ENCODE measurements around the gene GRIK4.
A peak's percentile ranks its signal among the peaks of the same experiment; 100 is the strongest.

GRIK4 gene

DNA sequence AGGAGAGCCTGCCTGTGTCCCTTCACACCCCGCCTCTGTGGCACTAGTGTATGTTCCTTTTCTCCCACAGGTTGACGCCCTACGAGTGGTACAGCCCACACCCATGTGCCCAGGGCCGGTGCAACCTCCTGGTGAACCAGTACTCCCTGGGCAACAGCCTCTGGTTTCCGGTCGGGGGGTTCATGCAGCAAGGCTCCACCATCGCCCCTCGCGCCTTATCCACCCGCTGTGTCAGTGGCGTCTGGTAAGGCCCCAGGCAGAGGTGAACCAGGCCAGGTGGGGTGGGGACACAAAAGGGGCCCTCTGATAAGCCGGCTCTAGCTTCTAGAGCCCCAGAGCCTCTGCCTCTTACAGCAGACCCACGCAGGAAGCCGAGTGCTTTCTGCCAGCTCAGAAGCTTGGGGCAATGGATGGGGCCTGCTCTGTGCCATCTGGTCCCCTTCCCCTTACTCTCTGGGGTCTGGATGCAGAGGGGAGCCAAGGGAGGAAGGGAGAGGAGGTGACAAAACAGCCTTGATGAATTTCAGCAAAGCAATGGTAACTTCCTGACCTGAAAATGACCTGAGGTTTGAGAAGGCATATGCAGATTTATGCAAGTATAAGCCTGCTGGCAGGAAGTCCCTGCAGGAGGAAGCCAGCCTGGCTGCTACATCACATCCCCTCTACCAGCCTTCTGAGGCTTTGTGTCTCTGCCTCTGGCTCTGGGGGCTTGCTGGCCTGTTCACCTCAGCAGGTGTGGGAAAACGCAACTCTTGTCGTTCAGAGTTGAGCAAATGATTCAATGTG is 445.4 kb downstream of the GRIK4 start:
- DNase-seq (ENCODE audit: low spot score), result no peak

DNA sequence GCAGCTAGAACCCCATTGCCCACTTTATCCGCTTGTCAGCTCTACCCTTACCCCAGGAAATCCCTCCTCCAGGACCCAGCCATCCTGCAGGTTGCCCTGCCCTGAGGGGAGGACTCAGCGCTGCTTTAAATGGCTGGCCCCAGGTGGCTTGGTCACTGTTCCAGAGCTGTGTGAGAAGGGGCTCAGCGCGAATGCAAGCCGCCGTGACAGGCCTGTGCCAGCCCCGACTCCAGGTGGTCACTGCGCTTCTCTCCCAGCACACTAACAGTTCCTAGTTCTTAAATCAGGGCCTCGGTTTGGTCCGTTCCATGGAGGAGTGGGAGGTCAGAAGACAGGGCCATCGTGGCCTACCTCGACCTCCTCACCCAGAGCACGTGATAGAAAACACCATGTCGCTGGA is 446.6 kb downstream of the GRIK4 start:
- DNase-seq (ENCODE audit: low spot score), result no peak

DNA sequence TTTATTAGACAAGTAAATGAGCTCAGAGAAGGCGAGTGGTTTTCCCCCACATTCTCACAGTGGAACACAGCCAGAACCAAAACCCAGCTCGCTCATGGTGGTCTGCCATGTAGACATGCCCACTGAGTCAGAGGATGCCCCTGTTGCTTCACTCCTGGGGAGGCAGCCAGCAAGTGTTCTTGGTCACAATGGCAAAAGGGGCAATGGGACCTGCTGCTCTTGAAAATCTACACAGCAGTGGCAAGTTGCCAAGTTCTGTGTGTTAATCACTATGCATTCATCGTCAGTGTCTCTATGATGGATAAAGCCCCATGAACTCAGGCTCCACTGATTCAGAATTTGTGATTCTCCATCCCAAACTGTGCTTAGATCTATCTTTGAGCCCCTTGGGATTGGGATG is 447.6 kb downstream of the GRIK4 start:
- DNase-seq (ENCODE audit: low spot score), result peak; percentile 7

DNA sequence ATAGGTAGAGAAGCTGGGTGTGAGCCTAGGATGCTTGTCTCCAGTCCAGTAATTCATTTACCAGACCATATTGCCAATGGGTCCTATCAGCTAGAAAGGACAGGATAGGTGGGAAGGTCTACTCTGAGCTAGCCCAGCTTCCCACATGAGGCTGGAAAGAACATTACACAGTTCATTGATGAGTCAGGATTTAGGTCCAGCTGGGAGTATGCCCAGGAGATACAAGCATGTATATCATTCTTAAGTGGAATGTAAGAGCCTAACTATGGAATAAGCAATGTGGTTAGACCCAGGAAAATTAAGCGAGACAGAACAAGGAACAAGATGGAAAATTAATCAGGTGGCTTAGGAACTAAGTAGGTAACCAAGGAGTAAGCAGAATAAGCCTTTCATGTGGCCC is 453.3 kb downstream of the GRIK4 start:
- no peak for DNase-seq (ENCODE audit: low spot score)

DNA sequence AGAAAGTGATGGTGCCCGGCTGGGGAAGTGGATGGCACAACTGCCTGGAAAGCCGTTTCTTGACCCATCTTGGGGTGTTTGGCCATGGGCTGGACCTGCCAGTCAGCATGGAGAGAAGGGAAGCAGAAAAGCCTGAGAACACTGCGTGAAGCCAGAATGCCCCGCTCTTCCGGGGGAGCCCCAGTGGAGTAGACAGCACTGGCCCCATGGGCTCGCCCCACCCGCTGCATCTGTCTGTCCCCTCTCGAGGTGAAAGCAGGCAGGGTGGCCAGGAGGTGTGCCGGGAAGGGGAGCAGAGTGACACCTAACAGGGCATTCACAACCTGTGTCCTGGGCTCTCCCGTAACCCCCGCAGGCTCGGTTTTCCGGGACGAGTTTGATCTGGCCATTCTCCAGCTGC is 455.3 kb downstream of the GRIK4 start:
- DNase-seq (ENCODE audit: low spot score), result no peak

DNA sequence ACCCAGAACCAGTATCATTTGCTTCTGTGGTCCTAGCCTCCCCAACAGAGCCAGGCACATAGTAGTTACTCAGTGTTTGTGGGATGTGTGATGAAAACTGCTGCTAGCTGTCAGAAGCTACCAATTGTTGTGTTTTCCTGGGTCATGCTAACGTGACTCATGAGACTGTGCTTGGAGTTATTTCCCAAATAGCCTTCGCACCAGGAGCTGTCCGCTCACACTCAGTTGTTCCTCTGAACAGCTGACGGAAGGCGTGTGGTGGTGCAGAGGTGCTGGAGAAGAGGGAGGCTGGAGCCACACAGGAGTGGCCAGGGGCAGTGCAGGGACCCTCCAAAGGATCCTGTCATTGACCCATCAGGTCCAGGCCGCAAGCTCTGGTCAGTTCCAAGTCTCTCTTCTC is 458.4 kb downstream of the GRIK4 start:
- no peak for DNase-seq (ENCODE audit: low spot score)

DNA sequence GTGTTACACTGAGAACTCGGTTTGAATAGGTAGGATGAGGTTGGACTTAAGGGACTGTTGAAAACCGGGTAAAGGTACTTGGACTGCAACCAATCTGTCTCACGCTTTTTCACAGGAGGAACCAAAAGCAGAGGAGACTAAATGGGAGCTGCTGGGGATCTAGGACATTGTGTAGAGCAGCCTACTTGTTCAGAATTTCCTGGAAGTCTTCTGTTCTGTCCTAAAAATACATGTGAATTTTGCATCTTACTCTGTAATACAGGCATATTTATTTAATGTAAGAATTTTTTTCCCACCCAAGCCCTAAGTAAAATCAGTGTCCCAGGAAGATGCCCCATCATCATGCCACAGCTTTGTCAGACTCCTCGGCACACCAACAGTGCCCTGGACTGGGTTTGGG is 460.3 kb downstream of the GRIK4 start:
- DNase-seq (ENCODE audit: low spot score), result no peak

DNA sequence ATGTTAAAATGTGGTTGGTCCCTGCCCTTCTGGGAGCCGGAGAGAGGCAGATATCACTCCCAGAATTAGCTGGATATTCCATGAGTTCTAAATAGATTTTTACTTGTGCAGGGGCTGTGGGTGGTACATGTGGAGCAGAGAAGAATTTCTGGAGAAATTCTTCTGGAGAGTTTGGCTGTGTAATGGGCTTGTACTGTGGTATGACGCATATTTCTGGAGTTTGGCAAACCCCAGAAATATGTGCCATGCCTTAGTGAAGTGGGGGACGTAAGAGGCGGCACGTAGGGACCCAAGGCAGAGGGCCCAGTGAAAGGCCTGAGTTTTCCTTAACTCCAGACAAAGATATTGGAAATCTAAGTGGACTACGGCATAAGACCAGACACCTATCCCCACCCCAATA is 461.1 kb downstream of the GRIK4 start:
- no peak for DNase-seq (ENCODE audit: low spot score)

DNA sequence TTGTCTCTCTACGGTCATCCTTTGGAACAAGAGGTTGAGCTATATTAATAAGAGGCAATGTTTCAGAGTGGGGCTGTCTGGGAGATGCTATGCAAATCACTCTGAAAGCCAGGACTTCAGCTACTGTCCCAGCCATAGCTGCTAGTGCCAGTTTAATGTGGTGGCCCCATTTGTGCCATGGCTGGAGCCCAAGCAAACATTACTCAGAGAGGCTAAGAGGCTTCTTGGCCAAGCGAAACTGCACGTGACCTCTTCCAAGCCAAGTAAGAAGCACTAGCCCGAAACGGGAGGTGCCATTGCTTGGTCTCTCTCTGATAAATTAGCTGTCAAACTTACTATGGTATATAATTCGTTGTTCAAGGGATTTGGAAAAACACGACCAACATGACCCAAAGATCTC is 462.0 kb downstream of the GRIK4 start:
- no peak for DNase-seq (ENCODE audit: low spot score)

DNA sequence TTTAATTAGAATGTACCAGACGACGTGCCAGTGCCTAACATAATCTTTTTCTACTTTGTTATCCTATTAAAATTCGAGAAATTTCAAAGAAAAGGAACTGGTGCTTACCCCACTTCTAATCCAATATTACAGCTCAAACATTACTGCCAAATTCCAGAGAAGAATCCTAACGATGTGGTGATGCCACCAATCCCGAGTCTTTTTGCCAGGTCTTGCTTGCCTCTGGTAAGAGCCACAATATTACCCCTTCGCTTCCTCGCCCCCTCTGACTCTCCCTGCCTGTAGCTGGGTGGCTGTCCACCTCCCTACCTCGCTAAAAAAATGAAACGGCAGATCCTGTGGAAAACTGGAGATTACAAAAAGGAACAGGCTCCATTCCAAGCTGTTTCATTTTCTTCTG is 462.9 kb downstream of the GRIK4 start:
- no peak for DNase-seq (ENCODE audit: low spot score)

DNA sequence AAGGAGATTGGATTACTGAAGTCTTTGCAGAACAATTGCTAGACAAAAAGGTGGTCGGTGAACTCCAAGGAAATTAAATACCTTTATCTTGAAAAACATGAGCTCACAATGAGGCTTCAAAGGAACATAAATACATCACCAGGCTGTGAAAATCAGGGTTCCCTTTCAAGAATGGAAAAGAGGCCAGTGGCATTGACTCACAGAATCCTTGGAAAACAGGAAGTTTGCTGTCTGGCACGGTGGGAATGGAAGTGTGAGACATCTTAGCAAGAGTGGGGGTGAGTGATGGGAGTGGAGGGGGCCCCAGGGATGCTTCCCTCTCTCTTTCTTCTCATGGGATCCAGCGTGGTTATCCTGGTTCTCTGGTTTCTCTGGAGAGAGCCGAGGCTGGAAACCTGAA is 463.4 kb downstream of the GRIK4 start:
- no peak for DNase-seq (ENCODE audit: low spot score)

DNA sequence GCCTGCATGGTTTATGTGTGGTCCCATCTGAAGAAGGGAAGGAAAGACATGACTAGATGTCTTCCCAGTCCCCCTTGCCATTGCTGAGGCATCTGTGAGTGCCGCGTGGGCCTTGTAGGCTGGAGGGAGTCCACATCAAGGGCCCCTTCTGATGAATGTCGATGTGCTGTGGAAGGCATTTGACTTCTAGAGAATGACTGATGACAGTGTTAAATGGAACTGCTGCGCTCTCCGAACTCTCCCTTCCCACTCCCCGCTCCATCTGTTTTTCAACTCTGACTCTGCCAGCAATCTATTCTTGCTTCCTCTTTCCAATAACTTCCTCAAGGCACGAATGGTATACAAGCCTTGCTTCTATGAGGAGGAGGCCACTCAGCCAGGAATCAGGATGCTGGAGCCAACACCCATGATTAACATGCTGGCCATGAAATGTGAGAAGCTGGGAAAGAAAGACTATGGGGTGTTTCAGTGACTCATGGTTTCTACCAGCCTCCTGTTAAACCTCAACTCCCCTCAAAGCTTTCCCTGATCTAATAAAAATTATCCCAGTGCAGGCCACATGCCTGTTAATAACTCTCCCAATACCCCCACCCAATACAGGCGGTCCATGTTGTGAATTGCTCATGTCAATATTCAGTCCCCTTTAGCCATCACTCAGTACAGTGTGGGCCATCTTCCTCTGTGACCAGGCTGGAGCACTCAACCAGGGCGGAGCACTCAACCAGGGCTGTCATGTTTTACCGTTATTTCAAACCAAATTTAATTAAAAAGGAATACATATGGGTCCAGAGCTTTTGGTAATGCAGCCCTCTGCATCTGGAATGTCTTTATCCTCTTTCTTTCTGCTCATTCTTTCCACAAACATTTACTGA is 466.0 kb downstream of the GRIK4 start:
- no peak for DNase-seq (ENCODE audit: low spot score)

DNA sequence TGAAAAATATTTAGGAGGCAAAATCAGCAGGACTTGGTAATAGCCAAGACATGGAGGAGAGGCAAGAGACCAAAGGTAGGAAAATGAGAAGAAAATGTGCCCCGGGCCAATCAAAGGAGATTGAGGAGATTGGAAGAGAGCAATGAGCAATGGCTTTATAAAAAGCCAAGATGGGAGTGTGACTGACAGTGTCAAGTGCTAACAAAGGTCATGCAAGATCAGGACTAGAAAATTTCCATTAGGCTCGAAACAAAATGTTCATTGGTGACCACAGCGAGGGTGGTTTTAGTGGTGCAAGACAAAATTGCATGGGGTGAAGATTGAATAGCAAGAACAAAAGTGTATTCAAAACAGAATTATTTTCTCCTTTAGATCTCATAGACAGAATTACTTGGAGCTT is 467.2 kb downstream of the GRIK4 start:
- no peak for DNase-seq (ENCODE audit: low spot score)

DNA sequence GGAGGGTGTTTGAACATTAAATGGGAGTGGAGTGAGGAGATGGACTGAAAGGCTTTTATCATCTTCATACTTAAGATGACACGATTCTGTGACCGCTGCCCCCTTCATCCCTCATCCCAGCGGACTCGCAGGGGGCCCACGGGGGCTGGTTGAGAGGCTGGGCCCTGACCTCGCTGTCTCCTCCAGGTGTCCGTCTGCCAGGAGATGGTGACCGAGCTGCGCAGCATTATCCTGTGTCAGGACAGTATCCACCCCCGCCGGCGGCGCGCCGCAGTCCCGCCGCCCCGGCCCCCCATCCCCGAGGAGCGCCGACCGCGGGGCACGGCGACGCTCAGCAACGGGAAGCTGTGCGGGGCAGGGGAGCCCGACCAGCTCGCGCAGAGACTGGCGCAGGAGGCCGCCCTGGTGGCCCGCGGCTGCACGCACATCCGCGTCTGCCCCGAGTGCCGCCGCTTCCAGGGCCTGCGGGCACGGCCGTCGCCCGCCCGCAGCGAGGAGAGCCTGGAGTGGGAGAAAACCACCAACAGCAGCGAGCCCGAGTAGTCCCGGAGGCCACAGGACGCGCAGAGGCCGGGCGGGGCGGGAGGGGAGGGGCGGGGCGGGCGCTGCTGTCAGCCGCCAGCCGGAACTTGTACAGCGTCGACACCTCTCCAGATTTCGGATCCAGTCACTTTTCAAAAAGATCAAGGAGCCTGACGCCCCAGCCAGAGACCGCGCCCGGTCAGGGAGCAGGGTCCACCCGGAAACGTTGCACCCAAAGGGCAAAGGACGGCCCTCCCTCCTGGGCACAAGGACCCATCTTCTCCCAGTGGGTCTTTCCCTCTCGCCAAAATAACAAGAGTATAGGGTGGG is 474.4 kb downstream of the GRIK4 start:
- DNase-seq (ENCODE audit: low spot score), result no peak

DNA sequence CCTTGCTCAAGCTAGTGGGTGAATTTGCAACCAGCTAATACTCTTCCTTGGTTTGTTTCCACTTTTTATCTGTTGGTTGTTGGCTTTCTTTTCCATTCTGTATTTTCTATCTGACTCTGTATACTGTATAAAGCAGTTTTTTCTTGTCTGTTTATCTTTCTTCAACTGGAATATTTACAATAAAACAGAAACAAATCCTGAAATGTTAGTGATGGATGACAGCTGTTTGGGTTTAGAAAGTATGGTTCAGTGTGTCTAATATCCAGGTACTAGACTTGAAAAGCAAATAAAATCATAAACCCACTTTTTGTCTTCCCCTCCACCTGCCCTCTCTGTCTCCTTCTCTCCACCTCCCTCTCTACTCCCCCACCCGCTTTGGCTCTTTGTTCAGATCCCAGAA is 477.1 kb downstream of the GRIK4 start:
- no peak for DNase-seq (ENCODE audit: low spot score)

DNA sequence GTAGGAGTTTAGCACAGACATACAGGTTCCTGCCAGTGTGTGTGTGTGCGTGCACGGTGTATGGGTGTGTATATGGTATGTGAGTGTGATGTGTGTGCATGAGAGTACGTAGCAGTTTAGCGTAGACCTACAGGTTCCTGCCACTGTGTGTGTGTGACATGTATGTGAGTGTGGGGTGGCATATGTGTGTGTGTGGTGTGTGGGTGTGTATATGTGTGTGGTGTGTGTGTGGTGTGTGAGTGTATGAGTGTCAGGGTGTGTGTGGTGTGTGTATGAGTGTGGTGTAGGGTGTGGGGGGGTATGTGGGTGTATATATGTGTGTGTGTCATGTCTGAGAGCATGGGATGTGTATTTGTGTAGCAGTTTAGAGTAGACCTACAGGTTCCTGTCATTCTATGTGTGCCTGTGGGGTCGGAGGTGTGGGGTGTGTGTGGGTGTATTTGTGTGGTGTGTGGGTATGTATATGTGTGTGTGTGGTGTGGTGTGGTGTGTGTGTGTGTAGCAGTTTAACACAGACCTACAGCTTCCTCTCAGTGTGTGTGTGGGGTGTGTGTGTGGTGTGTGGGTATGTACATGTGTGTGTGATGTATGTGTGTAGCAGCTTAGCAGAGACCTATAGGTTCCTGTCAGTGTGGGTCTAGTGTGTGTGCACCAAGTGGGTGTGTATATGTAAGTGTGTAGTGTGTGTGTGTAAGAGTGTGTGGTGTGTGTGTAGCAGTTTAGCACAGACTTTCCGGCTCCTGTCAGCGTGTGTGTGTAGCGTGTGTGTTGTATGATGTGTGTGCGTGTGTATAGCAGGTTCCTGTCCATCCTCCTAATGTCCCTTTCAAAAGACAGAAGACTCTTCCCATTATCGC is 480.5 kb downstream of the GRIK4 start:
- no peak for DNase-seq (ENCODE audit: low spot score)

DNA sequence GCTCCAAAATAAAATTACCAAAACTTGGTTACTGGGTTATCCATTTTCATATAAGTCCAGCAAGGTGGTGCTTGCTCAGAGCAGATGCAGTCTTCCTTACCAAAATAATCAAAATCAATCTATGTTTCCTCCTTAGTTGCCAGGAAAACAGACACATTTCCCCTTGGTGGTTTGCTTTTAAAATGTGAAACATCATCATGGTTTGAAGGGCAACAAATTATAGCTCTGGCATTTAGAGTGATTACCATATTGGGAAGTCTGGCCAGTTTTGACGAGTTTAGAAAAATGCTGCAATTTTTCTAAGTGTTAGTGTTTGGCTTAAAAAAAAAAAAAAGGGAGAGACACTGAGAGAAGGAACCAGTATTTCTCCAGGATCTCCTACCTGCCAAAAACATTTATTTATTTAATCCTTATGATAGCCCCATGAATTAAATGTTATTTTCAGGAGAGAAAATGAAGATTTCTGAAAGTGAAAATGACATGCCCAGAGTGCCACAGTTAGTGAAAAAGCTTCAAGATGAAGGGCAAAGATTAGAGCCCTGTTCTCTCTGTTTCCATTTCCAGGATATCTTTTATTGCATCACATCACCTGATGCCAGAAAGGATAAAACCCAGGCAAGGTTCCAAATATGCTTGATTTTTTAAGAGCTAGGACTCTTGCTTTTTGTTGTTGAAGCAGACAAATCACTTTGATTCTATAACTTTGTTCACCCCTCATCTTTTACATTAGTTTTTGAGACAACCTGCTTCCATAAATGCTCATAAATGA is 482.7 kb downstream of the GRIK4 start:
- DNase-seq (ENCODE audit: low spot score), result no peak

DNA sequence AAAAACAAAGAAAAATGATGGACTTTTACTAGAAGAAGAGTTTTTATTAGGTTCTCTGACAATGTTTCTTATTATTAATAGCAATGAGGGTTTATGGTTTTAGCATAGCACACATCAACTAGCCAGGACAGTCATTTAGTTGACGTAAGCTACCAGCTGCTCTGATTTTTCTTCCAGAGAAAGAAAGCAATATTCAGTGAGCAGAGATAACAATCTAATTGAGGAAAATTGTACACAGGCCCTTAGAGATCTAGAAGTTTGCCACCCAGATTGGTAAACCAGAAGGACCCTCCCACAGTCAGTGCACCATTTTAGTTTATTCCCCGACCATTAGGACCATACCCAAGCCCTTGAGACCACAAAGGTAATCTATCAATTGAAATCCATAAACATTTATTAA is 483.6 kb downstream of the GRIK4 start:
- DNase-seq (ENCODE audit: low spot score), result no peak

DNA sequence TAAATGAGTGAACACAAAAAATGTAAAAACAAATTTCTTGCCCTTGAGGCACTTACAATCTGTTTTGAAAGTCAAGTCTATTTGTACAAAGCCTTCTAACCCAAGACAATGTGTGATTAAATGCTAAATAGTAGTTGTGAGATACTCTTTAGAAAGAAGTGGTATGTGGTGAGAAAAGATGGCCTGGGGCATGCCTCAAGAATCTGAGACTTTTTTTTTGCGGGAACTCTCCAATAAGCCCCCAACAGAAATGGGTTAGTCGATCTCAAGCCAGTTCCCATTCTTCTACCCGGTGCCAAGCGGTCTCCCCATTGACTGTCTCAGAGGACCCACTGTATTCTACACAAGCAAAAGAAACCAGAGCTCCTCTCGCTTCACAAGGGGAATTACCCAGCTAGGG is 485.4 kb downstream of the GRIK4 start:
- no peak for DNase-seq (ENCODE audit: low spot score)

DNA sequence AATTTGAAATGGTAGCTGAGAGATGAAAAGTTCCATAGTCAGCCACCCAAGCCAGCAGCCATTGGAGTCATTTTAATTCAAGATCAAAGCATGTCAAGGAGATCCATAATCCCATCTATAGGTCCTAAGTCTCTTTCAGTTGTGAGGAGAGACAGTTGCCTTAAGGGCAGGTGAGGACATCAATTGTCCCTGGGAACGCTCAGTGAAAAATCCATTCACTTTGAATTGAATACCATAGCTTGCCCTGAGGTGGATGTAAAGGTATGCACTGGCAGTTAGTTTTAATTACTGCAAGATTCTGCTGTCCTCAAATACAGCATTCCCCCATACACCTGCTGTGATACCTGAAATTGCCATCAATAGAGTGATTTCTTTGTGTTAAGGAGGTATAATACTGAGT is 487.0 kb downstream of the GRIK4 start:
- no peak for DNase-seq (ENCODE audit: low spot score)

Data from hematopoietic multipotent progenitor cell treated with erythropoietin and hydrocortisone succinate and interleukin-3 and kit ligand, for 17 days (in vitro differentiated cells).